GM21423 (cell line): ENCODE measurements around the gene CAB39.

Experiments used
- ATAC-seq: cut with Tn5 transposase; IDR thresholded peaks from one replicate; pipeline ENCODE4 v1.9.1; 2021; ENCODE audit warnings: mild to moderate bottlenecking, moderate library complexity; ENCODE audit not compliant: unreplicated experiment

CAB39 gene

DNA sequence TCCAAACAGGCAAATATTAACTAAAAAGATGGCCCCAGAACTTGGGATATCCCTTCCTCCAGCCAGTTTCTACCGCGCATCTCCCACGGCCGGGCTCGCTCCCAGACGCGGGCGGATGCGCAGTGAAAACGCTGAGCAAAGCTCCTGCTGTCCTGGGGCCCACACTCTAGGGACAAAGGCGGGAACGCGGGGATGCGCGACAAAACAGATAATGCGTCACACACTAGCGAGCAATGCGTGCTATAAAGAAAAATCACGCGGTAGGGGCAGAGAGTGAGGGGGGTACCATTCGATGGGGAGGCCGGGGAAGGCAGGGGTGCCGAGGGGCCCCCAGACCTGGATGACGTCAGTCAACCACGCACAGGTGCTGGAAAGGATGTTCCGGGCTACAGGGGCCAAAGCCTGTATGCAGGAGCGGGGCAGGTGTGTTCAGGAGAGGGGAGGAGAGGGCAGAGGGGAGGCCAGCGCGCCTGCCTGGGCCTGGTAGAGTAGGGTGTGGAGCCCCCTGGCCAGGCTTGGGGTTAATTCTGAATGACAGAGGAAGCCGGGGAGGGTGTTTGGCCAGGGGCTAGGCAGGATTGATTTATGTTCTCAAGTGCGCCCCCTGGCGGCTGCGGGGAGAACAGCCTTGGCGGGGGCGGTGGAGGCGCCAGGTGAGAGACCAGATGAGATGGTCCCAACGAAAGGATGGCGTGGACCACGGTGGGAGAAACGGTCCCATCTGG, 137.2 kb downstream of the CAB39 start:
- ATAC-seq, result no peak

DNA sequence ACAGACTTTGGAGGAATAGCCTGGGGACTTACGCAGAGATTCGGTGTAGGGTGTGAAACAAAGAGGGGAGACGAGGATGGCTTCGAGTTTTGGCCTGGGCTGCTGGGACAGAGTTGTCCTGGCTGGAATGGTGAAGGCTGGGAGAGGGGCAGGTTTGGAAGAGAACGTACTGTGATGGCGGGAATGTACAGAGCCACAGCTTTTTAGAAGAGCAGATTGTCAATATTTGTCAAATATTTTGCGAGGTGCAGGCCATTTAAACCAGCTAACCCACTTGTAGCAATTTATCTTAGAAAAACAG, 137.7 kb downstream of the CAB39 start:
- ATAC-seq, result no peak

DNA sequence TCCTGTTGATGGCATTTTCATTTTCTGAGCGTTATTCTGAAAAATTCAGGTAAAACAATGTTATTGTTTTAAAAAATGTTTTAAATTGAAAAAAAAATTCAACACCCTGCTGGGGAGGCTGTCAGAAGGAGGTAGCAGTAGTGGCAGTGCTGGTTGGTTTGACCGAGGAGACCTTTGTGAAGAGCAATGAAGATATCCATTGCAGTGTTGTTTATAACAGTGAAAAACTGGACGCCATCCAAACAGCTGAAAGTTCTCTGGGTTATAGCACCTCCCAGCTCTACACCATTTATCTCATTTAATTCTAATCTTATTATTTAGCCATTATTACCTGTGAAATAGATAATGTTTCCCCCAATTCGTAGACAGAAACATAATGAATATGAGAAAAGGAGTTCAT, 139.5 kb downstream of the CAB39 start:
- ATAC-seq, result no peak

DNA sequence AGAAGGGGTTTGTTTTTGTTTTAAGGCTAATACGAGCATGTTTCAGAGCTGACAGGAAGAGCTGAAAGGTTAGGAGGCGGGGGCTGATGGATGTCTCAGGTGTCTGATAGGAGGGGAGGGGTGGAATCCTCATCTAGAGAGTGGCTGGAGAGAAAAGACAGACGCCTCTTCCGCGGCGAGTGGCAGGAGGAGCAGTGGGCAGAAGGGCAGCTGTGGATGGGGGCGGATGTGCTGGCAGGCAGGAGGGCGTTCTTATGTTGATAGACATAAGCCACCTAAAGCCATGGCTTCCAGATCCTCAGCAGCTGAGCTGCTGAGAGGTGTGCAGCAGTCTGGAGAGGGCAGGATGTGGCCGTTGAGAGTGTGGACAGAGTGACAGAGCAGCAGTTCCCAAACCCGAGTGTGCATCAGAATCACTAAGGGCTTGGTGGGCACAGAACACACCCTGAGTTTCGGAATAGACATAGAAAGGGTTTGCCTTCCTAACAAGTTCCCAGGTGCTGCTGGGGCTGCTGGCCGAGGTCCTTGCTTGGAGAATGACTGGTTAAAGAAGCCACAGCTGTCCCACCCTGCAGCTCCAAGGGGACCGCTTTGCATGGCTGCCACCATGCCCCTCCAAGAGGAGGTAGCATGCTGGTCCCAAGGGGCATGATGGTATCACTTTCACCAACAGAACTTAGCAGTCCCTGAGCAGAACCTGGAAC, 149.1 kb downstream of the CAB39 start:
- ATAC-seq, result no peak

DNA sequence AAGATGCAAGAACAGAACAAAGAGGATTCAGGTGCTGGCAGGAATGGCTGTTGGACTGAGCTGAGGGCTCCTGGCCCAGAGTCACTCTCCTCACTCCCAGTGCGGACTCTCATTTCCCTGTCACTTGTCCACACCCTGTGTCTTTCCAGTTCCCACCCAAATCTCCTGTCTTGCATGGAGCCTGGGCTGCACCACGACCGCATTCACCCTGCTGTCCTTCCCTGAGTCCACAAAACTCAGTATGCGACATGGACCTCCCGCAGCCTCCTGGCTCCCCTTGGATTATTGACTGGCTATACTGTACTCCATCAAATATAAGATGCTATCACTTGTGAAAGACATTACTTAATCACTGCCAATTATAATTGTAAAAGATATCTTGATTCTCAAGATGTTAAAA, 149.7 kb downstream of the CAB39 start:
- no peak for ATAC-seq

DNA sequence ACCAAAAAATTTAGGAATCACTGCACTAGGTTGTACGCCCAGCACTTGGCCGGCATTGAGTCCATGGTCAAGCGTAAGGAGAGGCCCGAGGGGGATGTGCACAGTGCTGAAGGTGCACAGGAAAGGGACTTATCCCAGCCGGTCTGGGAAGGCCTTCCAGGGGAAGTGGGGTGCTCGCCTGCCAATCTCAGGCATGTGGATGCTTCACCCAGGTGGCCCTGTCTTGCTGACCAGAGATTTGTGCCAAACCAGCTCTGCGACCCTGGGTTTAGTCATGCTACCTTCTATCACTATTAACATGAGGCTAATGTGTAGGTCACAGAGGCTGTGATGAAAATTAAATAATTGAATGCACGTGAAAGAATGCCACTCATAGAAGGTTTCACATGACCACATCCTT, 150.4 kb downstream of the CAB39 start:
- no peak for ATAC-seq

DNA sequence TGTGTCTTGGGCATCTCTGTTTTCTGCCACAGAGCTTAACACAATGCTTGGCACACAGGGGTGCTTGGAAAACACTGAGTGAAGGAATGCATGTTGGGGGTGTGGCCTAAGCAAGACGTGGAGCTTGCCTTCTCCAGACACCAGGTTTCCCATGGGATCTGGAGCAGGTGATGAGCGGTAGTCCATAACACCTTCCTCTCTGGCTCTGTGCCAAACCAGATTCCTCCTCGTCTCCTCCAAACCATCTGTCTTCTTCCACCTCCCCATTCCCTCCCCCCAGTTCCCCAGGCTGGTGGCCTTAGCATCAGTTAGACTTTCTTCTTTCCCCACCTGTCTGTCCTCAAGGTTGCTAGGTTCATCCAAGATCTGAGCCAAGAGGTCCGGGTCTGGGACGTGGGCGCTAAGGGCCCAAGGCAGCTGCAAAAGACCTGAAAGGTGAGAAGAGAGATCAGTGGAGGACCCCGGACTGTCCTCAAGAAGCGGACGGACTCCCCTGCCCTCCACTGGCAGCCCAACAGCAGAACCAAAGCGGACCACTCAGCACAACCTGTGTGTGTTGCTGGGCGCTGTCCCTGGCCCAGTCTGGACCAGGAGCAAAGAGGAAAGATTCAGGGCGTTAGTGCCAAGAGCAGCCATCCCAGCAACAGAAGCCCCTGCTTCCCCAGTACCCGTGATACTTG, 150.9 kb downstream of the CAB39 start:
- ATAC-seq, result no peak

DNA sequence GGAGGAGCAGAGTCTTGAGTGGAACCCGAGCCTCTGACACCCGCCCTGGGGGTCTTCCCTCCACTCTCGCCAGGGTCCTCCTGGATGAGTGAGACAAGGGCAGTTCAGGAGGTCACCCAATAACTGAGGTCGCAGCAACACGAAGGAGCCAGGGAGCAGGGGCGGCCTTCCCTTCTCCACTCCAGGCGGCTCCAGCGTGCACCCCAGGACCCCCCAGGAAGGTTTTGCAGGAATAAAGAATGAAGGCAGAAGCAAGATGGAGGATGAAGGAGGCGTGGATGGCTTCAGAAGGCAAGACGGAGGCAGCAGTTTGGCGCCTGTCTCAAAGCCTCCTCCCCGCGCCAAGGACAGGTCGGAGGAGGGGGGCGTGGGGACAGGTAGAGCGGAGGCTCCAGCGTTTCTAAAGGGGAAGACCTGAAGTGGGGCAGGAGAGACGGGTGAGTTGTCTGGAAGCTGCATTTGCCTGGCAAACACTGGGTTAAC, 151.5 kb downstream of the CAB39 start:
- no peak for ATAC-seq

DNA sequence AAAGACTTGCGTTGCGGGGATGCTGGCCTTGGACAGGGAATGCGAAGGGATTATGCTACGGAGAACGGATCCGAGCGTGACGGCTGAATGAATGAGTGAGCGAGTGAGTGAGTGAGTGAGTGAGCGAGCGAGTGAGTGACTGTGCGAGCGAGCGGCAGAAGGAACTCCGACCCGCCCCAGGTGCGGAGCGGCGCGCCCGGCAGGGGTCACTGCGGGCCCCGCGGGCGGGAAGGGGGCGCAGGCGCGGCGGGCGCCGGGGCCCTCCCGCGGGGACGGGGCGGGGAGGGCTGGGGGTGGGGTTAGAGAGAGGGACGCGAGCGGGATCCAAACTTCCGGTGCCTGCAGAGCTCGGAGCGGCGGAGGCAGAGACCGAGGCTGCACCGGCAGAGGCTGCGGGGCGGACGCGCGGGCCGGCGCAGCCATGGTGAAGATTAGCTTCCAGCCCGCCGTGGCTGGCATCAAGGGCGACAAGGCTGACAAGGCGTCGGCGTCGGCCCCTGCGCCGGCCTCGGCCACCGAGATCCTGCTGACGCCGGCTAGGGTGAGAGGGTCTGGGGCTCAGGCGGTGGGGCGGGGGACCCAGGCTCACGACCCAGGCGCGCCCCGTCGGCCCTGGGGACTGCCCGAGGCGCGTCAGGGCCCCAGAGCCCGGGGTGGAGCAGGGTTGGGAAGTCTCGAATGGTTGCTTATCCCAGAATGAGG, 152.1 kb downstream of the CAB39 start, which contains the start of gene ITM2C:
TSS of gene ITM2C (plus strand) at position 338 of the 702 bp plus-strand sequence. CDS start at position 422, 84 bp downstream.
- peak; percentile 73 for ATAC-seq

DNA sequence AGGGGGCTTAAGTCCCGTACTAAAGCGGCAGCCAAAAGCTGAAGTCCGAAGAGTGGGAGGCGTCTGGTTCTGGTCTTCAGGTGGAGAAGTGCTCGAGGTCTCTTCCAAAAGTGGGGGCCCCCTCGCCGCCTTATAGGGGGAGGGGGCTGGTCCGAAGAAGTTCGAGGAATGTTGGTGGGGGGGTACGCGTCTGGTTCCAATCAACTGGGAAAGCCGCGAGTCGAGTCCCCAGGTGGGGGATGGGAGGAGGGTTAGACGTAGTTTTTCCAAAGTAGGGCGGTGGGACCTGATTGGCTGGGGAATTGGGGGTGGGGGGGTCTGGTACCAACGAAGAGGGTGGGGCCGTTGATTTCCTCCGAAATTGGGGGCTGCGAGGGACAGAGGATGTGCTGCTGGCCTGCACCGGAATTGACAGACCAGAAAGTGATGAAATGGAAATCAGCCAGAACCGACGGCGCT, 152.7 kb downstream of the CAB39 start:
- ATAC-seq, result no peak

DNA sequence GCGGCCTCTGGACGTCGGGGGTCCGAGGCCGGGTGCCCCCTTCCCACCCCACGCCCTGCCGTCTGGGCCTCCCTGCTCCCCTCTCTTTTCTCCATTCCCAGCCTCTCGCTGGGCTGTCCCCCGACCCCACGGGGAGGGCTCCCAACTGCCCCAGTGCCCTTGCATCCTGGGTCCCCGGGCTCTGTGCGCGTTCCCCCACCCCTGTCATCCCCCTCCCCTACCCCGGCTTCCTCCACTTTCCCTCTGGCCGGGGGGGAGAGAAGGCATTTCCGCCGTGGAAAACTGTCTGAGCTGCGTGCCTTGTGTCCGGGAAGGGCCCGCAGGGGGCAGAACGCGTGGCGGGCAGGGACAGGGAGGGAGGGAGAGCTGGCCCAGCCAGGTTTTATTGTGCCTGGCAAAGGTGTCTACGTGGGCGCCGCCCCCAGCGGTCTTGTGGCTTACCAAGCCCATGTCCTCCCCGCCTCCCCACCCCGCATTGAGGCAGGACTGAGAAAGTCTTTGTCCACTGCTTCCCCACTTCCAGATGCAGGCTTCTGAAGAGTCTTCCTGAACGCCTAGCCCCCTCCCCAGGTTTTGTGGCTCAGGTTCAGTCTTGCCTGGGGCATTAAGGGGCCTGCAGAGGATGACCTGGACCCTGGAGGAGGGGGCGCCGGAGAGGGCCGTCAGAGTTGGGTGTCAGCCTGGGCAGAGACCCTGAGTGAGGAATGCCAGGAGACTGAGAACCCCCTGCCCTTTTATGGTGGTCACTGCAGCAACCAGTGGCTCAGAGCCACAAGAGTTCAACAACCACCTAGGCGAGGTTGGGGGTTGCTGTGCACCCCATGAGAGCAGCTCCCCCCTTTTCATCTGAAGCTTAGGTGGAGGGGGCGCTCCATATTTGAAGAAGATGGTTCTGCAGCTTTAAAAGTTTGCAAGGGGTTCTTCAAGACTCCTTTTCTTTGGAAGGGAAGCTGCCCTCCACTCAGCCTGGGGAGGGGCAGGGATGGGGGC, 153.4 kb downstream of the CAB39 start:
- no peak for ATAC-seq

DNA sequence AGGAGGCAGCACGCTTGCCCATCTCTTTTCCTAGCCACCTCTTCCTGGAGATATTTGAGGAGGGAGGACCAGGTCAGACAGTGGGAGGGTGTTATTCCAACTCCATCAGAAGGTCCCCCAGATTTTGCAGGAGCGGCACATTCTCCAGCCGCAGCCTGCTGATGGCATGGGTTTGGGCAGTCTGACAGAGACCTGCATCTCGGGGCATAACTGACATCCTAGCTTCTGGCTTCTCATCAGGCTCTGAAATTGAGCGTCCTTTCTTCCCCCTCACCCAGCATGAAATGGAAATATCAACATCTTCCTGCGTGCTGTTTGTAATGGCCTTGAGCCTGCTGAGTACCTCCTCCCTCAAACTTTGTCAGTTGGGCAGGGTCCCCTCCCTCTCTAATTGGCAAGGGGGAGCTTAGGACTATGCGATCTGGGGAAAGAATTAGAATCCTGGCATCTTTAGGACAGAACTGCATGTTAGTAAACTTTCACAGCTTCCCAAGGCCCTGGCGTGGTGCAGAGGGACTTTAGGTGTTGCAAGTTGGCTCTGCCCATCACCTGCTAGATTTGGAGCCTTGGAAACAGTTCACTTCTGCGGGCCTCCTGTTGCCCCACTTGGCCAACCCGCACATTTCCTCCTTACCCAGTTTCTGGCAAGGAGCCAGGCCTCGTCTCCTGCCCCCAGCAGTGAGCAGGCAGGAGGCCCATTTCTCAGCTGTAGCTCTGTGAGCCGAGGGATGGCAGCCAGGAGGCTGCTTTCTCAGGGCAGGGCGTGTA, 154.3 kb downstream of the CAB39 start:
- ATAC-seq, result no peak

DNA sequence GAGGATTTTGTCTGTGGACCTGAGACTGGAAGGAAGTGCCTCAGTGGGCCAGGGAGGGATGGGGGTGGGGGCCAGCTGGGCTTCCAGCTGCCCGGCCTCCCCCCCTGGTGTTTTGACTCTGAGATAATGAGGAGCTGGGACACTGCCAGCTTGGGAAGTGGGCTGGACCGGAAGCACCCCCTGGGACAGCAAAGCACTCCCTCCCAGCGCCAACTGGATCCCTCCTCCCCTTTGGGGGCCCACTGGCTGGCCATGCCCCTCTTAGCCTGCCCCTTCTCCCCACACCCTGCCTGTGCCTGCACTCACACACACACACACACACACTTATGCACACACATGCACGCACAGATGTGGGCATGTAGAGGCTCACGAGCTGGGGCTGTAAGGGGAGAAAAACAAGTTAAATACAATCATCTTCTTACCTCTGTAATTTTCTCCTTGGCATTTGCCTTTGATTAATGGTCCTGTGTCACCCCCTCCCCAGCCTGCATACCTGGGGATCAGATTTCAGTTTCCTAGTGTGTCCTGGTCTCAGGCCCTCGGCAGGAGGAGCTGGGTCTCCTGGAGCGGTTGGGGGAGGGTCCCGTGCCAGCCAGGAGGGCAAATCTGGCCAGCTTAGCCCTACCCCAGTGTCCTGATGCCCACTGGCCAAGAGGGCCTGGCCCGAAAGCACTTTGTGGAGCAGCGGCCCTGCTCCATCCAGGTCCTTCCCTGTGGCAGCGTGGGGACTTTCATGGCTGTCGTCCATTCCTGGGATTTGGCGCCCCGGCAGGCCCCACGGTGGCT, 155.7 kb downstream of the CAB39 start:
- ATAC-seq, result no peak

DNA sequence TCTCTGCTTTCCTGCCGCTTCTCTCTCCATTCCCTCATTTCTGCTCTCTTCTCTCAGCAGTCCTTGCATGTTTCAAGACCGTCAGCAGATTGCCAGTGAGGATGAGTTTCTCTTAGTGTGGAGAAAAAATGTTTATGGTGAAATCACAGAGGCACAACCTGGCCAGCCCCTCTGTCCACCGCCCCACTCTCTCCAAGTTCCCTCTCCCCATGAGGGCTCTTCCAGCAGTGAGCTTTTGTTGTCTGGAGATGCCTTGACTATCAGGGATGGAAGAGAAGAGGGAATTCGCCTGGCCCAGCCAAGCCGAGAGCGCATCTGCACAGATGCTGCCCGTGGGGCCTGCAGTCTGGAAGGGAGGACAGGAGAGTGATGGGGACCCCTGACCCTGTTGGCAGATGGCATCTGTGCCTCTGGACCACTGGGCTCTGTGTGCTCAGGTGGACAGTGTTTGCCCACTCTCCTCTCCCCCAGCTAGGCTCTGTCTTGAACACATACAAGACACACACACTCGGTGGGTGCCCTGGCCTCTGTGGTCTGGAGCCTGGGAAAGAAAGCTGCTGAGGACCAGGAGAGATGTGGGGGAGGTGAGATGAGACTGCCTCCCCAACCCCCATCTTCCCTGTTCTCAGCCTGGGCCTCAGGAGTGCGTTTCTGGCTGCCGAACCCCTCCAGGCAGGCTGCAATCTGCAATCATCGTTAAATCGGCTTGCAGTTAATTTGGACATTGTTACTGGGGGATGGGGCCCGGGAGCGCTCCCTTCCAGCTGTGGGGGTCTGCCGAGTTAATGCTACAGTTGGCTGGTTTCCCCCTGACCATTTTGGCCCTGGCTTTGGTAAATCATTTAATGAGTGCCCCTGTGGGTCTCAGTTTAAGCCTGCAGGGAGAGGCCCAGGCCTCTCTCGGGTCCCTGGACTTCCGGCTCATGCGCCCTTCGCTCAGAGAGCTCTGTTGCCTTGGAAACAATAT, 156.6 kb downstream of the CAB39 start:
- no peak for ATAC-seq

DNA sequence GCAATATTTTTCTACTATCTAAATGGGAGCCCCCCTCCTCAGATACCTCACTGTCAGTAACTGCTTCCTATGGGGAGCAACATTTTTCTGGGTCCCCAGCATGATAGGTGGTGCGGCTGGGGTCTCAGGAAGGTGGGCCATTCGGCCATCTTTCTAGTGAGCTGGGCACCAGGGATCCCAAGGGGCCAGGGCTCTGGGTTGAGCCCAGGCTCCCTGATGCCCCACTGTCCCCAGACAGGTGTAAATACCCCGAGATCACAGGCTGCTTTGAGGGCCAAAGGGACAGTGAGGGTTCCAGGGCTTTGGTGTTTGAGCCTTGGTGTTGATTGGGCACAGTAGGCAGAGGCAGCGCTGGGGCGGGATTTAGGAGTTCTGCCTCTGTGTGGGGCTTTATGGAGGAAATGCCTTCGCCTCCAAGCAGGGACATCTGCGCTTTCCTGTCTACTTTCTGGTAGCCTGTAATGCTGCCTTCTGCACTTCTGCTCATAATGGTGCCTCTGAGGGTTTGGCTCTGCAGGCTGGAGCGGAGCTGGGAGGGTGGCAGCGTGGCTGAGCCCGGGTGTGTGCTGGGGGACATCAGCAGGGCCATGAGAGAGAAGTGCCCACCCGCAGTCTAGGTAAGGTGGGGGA, 157.4 kb downstream of the CAB39 start:
- no peak for ATAC-seq
